ENCODE measurements around the gene DNAJC9. TPM values are rescaled to one million over a fixed set of nuclear protein-coding genes. Genes with fewer than 3 reads are reported as not detected.
A peak's percentile ranks its signal among the peaks of the same experiment; 100 is the strongest.

Gene DNAJC9
- polyA plus RNA-seq, 1 experiment, result 10.0 TPM

- peaks cover 3% of the 10 kb centered on the region; the same call in 1 of the 2 replicates for H3K36me3 ChIP-seq (ENCODE audit: control insufficient read depth, insufficient read depth, low read length)
- POLR2A ChIA-PET, result interaction anchor here (0.5 kb wide), 1 partner anchor 1026 kb away, joined by 3 read pairs; no protein-coding TSS in a partner anchor
- no peak overlapping the region for H3K4me3 ChIP-seq (ENCODE audit: low read depth, low read length)
- no peaks in the 10 kb centered on the region for H3K27me3 ChIP-seq (ENCODE audit: control insufficient read depth, insufficient read depth, low read length)
- DNase-seq (ENCODE audit: low read depth), result no peak
- TF ChIP-seq CTCF (IDR thresholded peaks at IDR 0.05; ENCODE audit: insufficient read depth, low read depth, low read length), result peak; percentile 41
- CTCF ChIA-PET, result interaction anchor here (0.7 to 1.7 kb wide), 3 partner anchors 9 to 62 kb away, joined by 3 to 4 read pairs (median 3); no protein-coding TSS in a partner anchor
Observed at GRCh38 chr10:73218431-73219191, 28.4 kb downstream of the DNAJC9 start.

GRCh38 chr10:73217628-73218027 lies 29.4 kb downstream of the DNAJC9 start:
- H3K4me3 ChIP-seq (ENCODE audit: low read depth, low read length), result no peak overlapping the region
- peaks cover 3% of the 10 kb centered on the region; the same call in 1 of the 2 replicates for H3K36me3 ChIP-seq (ENCODE audit: control insufficient read depth, insufficient read depth, low read length)
- H3K27me3 ChIP-seq (ENCODE audit: control insufficient read depth, insufficient read depth, low read length), result no peaks in the 10 kb centered on the region
- DNase-seq (ENCODE audit: low read depth), result no peak
- ChIA-PET POLR2A (no interaction called here), CTCF (interaction anchor here (1.2 to 1.7 kb wide), 3 partner anchors 10 to 29 kb away, joined by 3 to 4 read pairs (median 3); partner anchors contain the start of gene DNAJC9)
- TF ChIP-seq CTCF (IDR thresholded peaks at IDR 0.05; ENCODE audit: insufficient read depth, low read depth, low read length), result no peak

GRCh38 chr10:73215749-73216148 lies 31.3 kb downstream of the DNAJC9 start:
- DNase-seq (ENCODE audit: low read depth), result no peak
- peaks cover 3% of the 10 kb centered on the region; the same call in 1 of the 2 replicates for H3K36me3 ChIP-seq (ENCODE audit: control insufficient read depth, insufficient read depth, low read length)
- CTCF ChIA-PET, result interaction anchor here (0.6 to 1.5 kb wide), 2 partner anchors 9 to 41 kb away, joined by 3 read pairs; no protein-coding TSS in a partner anchor
- no peak overlapping the region for H3K4me3 ChIP-seq (ENCODE audit: low read depth, low read length)
- no peaks in the 10 kb centered on the region for H3K27me3 ChIP-seq (ENCODE audit: control insufficient read depth, insufficient read depth, low read length)
- POLR2A ChIA-PET, result no interaction called here
- TF ChIP-seq CTCF (IDR thresholded peaks at IDR 0.05; ENCODE audit: insufficient read depth, low read depth, low read length), result no peak

- ChIA-PET POLR2A (no interaction called here), CTCF (no interaction called here)
- TF ChIP-seq CTCF (IDR thresholded peaks at IDR 0.05; ENCODE audit: insufficient read depth, low read depth, low read length), result no peak
- Histone ChIP-seq H3K27me3 (ENCODE audit: control insufficient read depth, insufficient read depth, low read length) (no peaks in the 10 kb centered on the region), H3K36me3 (ENCODE audit: control insufficient read depth, insufficient read depth, low read length) (no peaks in the 10 kb centered on the region), H3K4me3 (ENCODE audit: low read depth, low read length) (no peak overlapping the region)
- no peak for DNase-seq (ENCODE audit: low read depth)
Observed at GRCh38 chr10:73211106-73211811, 35.8 kb downstream of the DNAJC9 start.

GRCh38 chr10:73210395-73211105 lies 36.5 kb downstream of the DNAJC9 start:
- CTCF ChIA-PET, result no interaction called here
- Histone ChIP-seq H3K27me3 (ENCODE audit: control insufficient read depth, insufficient read depth, low read length) (no peaks in the 10 kb centered on the region), H3K4me3 (ENCODE audit: low read depth, low read length) (no peak overlapping the region), H3K36me3 (ENCODE audit: control insufficient read depth, insufficient read depth, low read length) (no peaks in the 10 kb centered on the region)
- no peak for DNase-seq (ENCODE audit: low read depth)
- POLR2A ChIA-PET, result no interaction called here
- no peak for TF ChIP-seq CTCF (IDR thresholded peaks at IDR 0.05; ENCODE audit: insufficient read depth, low read depth, low read length)

All from BJ (cell line).